Peyer's patch (tissue), 4 donors: ENCODE data around the gene NPHS1.

Experiments
- POLR2A ChIP-seq, 2 donors: fragments of 450-650 bp; IDR thresholded peaks; one replicate each; pipeline ENCODE4 v1.5.1; 2017; ENCODE audit warnings: antibody characterized with exemption in 2 of 2, mild to moderate bottlenecking in 2 of 2, moderate library complexity in 2 of 2
- TF ChIP-seq, protein P1 (sequence below), 6 experiments: fragments of 450-650 bp in 4 of 6; fragments of 200-600 bp in 2 of 6; sonication (generic) in 1 of 6; IDR thresholded peaks; one replicate each; pipeline ENCODE4 v1.5.1; 2017 to 2019; ENCODE audit warnings: antibody characterized with exemption in 6 of 6, mild to moderate bottlenecking in 3 of 6, moderate library complexity in 1 of 6

DNA sequence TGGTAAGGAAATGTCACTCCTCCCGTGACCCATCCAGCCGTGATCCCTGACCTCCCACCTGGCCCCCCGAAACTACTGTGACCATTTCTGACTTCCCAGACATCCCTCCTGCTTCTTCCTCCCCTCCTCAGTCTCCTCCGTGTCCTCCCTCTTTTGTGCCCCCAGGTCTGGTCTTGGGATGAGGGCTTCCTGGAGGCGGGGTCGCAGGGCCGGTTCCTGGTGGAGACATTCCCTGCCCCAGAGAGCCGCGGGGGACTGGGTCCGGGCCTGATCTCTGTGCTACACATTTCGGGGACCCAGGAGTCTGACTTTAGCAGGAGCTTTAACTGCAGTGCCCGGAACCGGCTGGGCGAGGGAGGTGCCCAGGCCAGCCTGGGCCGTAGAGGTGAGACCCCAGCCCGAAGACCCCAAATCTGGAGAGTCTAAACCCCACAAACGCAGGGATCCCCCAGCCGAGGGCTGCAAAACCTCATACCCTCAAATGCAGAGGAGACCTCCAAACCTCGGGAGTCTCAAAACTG is 9.4 kb upstream of the NPHS1 start:
- TF ChIP-seq, protein P1, sequence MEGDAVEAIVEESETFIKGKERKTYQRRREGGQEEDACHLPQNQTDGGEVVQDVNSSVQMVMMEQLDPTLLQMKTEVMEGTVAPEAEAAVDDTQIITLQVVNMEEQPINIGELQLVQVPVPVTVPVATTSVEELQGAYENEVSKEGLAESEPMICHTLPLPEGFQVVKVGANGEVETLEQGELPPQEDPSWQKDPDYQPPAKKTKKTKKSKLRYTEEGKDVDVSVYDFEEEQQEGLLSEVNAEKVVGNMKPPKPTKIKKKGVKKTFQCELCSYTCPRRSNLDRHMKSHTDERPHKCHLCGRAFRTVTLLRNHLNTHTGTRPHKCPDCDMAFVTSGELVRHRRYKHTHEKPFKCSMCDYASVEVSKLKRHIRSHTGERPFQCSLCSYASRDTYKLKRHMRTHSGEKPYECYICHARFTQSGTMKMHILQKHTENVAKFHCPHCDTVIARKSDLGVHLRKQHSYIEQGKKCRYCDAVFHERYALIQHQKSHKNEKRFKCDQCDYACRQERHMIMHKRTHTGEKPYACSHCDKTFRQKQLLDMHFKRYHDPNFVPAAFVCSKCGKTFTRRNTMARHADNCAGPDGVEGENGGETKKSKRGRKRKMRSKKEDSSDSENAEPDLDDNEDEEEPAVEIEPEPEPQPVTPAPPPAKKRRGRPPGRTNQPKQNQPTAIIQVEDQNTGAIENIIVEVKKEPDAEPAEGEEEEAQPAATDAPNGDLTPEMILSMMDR (IDR thresholded peaks at IDR 0.05) = no peak
- no peak for TF ChIP-seq POLR2A (IDR thresholded peaks at IDR 0.05)
